GM20431 (cell line): ENCODE data around the gene LTK.

Experiments used
- in situ Hi-C: fragments of 300-500 bp; cut with MseI, MboI; formaldehyde crosslinking; loops from one replicate; pipeline ENCODE4 v1.15.0; 2020; ENCODE audit warnings: low sequenced_read_pairs; ENCODE audit not compliant: unreplicated experiment

Gene LTK

GRCh38 chr15:41535544-41535943 is 21.9 kb upstream of the LTK start:
- in situ Hi-C loops = no loop called here

GRCh38 chr15:41530363-41530956 is 16.8 kb upstream of the LTK start:
- in situ Hi-C loops = no loop called here

GRCh38 chr15:41523097-41523496 is 9.5 kb upstream of the LTK start:
- in situ Hi-C loops = no loop called here

GRCh38 chr15:41521614-41522013 is 8.0 kb upstream of the LTK start:
- in situ Hi-C loops = no loop called here

GRCh38 chr15:41520636-41521035 is 7.0 kb upstream of the LTK start:
- in situ Hi-C loops = no loop called here

- in situ Hi-C loops = no loop called here
Observed at GRCh38 chr15:41517895-41518449, 4.3 kb upstream of the LTK start.

GRCh38 chr15:41512940-41513505 is 604 bp downstream of the LTK start:
- in situ Hi-C loops = no loop called here

- in situ Hi-C loops = no loop called here
Observed at GRCh38 chr15:41512512-41512939, 1.1 kb downstream of the LTK start.

- in situ Hi-C loops = no loop called here
Observed at GRCh38 chr15:41511899-41512369, 1.7 kb downstream of the LTK start.

- in situ Hi-C loops = no loop called here
Observed at GRCh38 chr15:41511331-41511898, 2.2 kb downstream of the LTK start.

- in situ Hi-C loops = no loop called here
Observed at GRCh38 chr15:41510728-41511127, 2.9 kb downstream of the LTK start.

- in situ Hi-C loops = no loop called here
Observed at GRCh38 chr15:41507820-41508290, 5.8 kb downstream of the LTK start.

- in situ Hi-C loops = no loop called here
Observed at GRCh38 chr15:41506796-41507341, 6.8 kb downstream of the LTK start.

- in situ Hi-C loops = no loop called here
Observed at GRCh38 chr15:41505776-41506175, 7.9 kb downstream of the LTK start.

GRCh38 chr15:41504751-41505492 is 8.7 kb downstream of the LTK start:
- in situ Hi-C loops = no loop called here

- in situ Hi-C loops = no loop called here
Observed at GRCh38 chr15:41503669-41504010, 10.0 kb downstream of the LTK start.

GRCh38 chr15:41502795-41503668 is 10.6 kb downstream of the LTK start:
- in situ Hi-C loops = no loop called here

- in situ Hi-C loops = no loop called here
Observed at GRCh38 chr15:41501931-41502794, 11.5 kb downstream of the LTK start.
